HEK293 (cell line): ENCODE data around the gene AVL9.

Experiments used
- CTCF ChIA-PET: fragments of 350-600 bp; formaldehyde crosslinking; extraction: SDS; loops from one replicate; lab custom pipeline; 2021; ENCODE audit warnings: antibody characterized with exemption; lab: Yijun Ruan, JAX
- POLR2A ChIA-PET: fragments of 300-600 bp; formaldehyde crosslinking; extraction: SDS; loops from one replicate; lab custom pipeline; 2020; ENCODE audit warnings: antibody characterized with exemption, inconsistent platforms; lab: Yijun Ruan, JAX
- H3K27ac ChIP-seq: fragments of 200-500 bp; sonication (Bioruptor generic); 2 replicates; pipeline ENCODE4 v1.5.1; 2014; ENCODE audit warnings: low read depth, low read length, control low read depth, inconsistent platforms; ENCODE audit errors: extremely low read depth
- H3K36me3 ChIP-seq, 2 experiments: fragments of 200-500 bp in 1 of 2; sonication (Bioruptor generic) in 1 of 2; 1 replicate in 1 of 2; 2 replicates in 1 of 2; pipeline ENCODE4 v1.5.1; 2014 to 2017; ENCODE audit warnings: inconsistent platforms in 2 of 2, low read length in 2 of 2; ENCODE audit not compliant: control insufficient read depth in 2 of 2, insufficient read depth in 1 of 2
- H3K4me1 ChIP-seq: fragments of 200-500 bp; sonication (Bioruptor generic); 2 replicates; pipeline ENCODE4 v1.5.1; 2014; ENCODE audit warnings: mild to moderate bottlenecking, low read length, inconsistent platforms; ENCODE audit not compliant: control insufficient read depth, insufficient read depth
- H3K4me3 ChIP-seq: 2 replicates; pipeline ENCODE4 v1.5.1; 2011; ENCODE audit warnings: low read depth, mild to moderate bottlenecking, control low read depth, low read length, moderate library complexity
- H3K9me3 ChIP-seq: fragments of 200-500 bp; sonication (Bioruptor generic); 2 replicates; pipeline ENCODE4 v1.5.1; 2014; ENCODE audit warnings: low read depth, low read length, inconsistent platforms; ENCODE audit not compliant: control insufficient read depth, insufficient read depth
- BCL11A ChIP-seq: fragments of 450-650 bp; formaldehyde crosslinking; IDR thresholded peaks from 2 replicates; pipeline ENCODE4 v1.5.1; 2016; ENCODE audit warnings: low read depth, missing biosample characterization, missing genetic modification characterization
- KLF10 ChIP-seq: fragments of 450-650 bp; IDR thresholded peaks from 2 replicates; pipeline ENCODE4 v1.5.1; 2018; ENCODE audit warnings: missing biosample characterization, mild to moderate bottlenecking, missing genetic modification characterization
- KLF7 ChIP-seq: fragments of 450-650 bp; formaldehyde crosslinking; IDR thresholded peaks from 2 replicates; pipeline ENCODE4 v1.5.1; 2016; ENCODE audit warnings: missing biosample characterization, missing genetic modification characterization, borderline replicate concordance
- OVOL3 ChIP-seq: fragments of 450-650 bp; formaldehyde crosslinking; IDR thresholded peaks from 2 replicates; pipeline ENCODE4 v1.5.1; 2016; ENCODE audit warnings: missing biosample characterization, missing genetic modification characterization
- SCRT2 ChIP-seq: fragments of 450-650 bp; formaldehyde crosslinking; IDR thresholded peaks from 2 replicates; pipeline ENCODE4 v1.5.1; 2016; ENCODE audit warnings: missing biosample characterization, missing genetic modification characterization
- SP7 ChIP-seq: fragments of 450-650 bp; formaldehyde crosslinking; IDR thresholded peaks from 2 replicates; pipeline ENCODE4 v1.5.1; 2016; ENCODE audit warnings: missing biosample characterization, missing genetic modification characterization
- ZNF248 ChIP-seq: fragments of 450-650 bp; formaldehyde crosslinking; IDR thresholded peaks from 2 replicates; pipeline ENCODE4 v1.5.1; 2017; ENCODE audit warnings: missing biosample characterization, missing genetic modification characterization
- ZNF302 ChIP-seq: fragments of 450-650 bp; formaldehyde crosslinking; IDR thresholded peaks from 2 replicates; pipeline ENCODE4 v1.5.1; 2016; ENCODE audit warnings: missing biosample characterization, missing genetic modification characterization, low read depth
- ZNF350 ChIP-seq: fragments of 450-650 bp; formaldehyde crosslinking; IDR thresholded peaks from 2 replicates; pipeline ENCODE4 v1.5.0; 2017; ENCODE audit warnings: missing biosample characterization, mild to moderate bottlenecking, missing genetic modification characterization
- ZNF366 ChIP-seq: fragments of 450-650 bp; formaldehyde crosslinking; conservative IDR thresholded peaks from 2 replicates; pipeline ENCODE4 v1.5.1; 2016; ENCODE audit warnings: missing biosample characterization, missing genetic modification characterization
- ZNF394 ChIP-seq: fragments of 450-650 bp; formaldehyde crosslinking; IDR thresholded peaks from 2 replicates; pipeline ENCODE4 v1.5.1; 2016; ENCODE audit warnings: missing biosample characterization, missing genetic modification characterization, mild to moderate bottlenecking, moderate library complexity, borderline replicate concordance
- ZNF530 ChIP-seq: fragments of 450-650 bp; formaldehyde crosslinking; IDR thresholded peaks from 2 replicates; pipeline ENCODE4 v1.5.1; 2016; ENCODE audit warnings: low read depth, missing biosample characterization, missing genetic modification characterization
- ZNF654 ChIP-seq: fragments of 450-650 bp; formaldehyde crosslinking; IDR thresholded peaks from 2 replicates; pipeline ENCODE4 v1.5.1; 2016; ENCODE audit warnings: low read depth, missing biosample characterization, missing genetic modification characterization
- ZSCAN30 ChIP-seq: fragments of 450-650 bp; IDR thresholded peaks from 2 replicates; pipeline ENCODE4 v1.5.1; 2018; ENCODE audit warnings: missing biosample characterization, mild to moderate bottlenecking, missing genetic modification characterization, moderate library complexity
- TF ChIP-seq, protein P1 (sequence below): fragments of 450-650 bp; formaldehyde crosslinking; IDR thresholded peaks from 2 replicates; pipeline ENCODE4 v1.5.1; 2017; ENCODE audit warnings: missing biosample characterization, missing genetic modification characterization
- TF ChIP-seq, protein P2 (sequence below): fragments of 450-650 bp; formaldehyde crosslinking; IDR thresholded peaks from 2 replicates; pipeline ENCODE4 v1.5.1; 2016; ENCODE audit warnings: missing biosample characterization, missing genetic modification characterization
- TF ChIP-seq, protein P3 (sequence below): fragments of 450-650 bp; formaldehyde crosslinking; IDR thresholded peaks from 2 replicates; pipeline ENCODE4 v1.5.1; 2017; ENCODE audit warnings: missing biosample characterization, missing genetic modification characterization
- TF ChIP-seq, protein P4 (sequence below): fragments of 450-650 bp; formaldehyde crosslinking; IDR thresholded peaks from 2 replicates; pipeline ENCODE4 v1.5.1; 2016; ENCODE audit warnings: missing biosample characterization, missing genetic modification characterization

Gene AVL9

DNA sequence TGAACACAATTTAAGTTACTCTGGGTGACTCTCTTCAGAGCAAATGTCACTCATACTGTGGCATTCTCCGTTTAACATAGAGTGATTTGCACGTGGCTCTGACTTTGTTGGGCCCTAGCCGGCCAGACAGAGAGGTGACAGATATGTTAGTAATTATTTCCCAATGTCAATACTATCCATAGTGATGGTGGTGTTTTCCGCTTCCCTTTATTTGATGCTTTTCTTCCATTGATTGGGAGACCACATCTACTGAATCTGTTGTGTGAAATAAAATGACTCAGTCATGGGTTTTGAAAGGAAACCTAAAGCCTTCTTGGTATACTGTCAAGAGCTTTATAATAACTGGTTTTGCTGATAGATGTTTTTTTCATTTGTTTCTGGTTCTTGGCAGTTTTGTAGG is 7.4 kb downstream of the AVL9 start:
- Histone ChIP-seq H3K4me3 (no peak overlapping the region), H3K4me1 (0 out of 2 replicates have a peak, but pooled peaks cover 3% of the 10 kb centered on the region), H3K36me3 (no peaks in the 10 kb centered on the region; a peak in 1 of 3 replicates), H3K9me3 (no peaks in the 10 kb centered on the region), H3K27ac (no peak overlapping the region)
- ChIA-PET CTCF (no interaction called here), POLR2A (no interaction called here)
- TF ChIP-seq ZNF654 (tag by site-specific recombination) (no peak), SCRT2 (no peak), ZNF248 (tag by site-specific recombination) (no peak), ZNF366 (tag by site-specific recombination) (no peak), KLF7 (tag by site-specific recombination) (no peak), ZSCAN30 (tag by site-specific recombination) (no peak), ZNF302 (tag by site-specific recombination) (no peak), ZNF350 (tag by site-specific recombination) (no peak), BCL11A (no peak), OVOL3 (no peak)
- TF ChIP-seq, protein P1, sequence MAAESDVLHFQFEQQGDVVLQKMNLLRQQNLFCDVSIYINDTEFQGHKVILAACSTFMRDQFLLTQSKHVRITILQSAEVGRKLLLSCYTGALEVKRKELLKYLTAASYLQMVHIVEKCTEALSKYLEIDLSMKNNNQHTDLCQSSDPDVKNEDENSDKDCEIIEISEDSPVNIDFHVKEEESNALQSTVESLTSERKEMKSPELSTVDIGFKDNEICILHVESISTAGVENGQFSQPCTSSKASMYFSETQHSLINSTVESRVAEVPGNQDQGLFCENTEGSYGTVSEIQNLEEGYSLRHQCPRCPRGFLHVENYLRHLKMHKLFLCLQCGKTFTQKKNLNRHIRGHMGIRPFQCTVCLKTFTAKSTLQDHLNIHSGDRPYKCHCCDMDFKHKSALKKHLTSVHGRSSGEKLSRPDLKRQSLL (tag by site-specific recombination) = no peak
- TF ChIP-seq, protein P2, sequence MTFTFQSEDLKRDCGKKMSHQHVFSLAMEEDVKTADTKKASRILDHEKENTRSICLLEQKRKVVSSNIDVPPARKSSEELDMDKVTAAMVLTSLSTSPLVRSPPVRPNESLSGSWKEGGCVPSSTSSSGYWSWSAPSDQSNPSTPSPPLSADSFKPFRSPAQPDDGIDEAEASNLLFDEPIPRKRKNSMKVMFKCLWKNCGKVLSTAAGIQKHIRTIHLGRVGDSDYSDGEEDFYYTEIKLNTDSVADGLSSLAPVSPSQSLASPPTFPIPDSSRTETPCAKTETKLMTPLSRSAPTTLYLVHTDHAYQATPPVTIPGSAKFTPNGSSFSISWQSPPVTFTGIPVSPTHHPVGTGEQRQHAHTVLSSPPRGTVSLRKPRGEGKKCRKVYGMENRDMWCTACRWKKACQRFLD = no peak

DNA sequence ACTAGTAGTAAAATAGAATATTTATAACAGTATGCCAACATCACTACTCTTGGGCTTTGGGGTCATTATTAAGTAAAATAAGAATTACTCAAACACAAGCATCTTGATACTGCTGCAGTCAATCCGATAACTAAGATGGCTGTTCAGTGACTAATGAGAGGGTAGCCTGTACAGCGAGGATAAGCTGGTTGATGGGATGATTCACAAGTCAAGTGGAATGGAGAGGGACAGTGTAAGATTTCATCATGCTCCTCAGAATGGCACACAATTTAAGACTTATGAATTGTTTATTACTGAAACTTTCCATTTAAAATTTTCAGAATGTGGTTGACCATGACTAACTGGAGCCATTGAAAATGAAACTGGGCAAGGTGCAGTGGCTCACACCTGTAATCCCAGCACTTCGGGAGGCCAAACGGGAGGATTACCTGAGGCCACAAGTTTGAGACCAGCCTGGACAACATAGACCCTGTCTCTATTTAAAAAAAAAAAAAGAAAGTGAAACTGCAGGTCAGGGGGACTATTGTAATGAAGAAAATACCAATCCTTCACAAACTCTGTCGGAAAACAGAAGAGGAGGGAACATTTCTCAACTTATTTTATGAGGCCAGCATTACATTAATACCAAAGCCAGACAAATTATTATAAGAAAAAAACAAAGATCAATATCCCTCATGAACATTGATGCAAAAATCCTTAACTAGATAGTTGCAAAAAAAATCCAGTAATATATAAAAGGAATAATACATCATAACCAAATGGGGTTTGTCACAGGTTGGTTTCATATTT is 11.2 kb downstream of the AVL9 start:
- ChIA-PET POLR2A (interaction anchor here (3.2 kb wide), 1 partner anchor 11 kb away, joined by 12 read pairs; the partner anchor contains the start of gene AVL9), CTCF (interaction anchor here (0.6 kb wide), 1 partner anchor 631 kb away, joined by 3 read pairs; no protein-coding TSS in a partner anchor)
- Histone ChIP-seq H3K9me3 (no peaks in the 10 kb centered on the region), H3K4me1 (no peaks in the 10 kb centered on the region), H3K4me3 (no peak overlapping the region), H3K27ac (no peak overlapping the region), H3K36me3 (no peaks in the 10 kb centered on the region; a peak in 1 of 3 replicates)
- TF ChIP-seq KLF10 (tag by site-specific recombination) (no peak), SP7 (0 out of 2 replicates have a peak, but pooled peaks have one; percentile 15), ZNF394 (tag by site-specific recombination) (peak; percentile 56), ZNF530 (tag by site-specific recombination) (peak; percentile 72; the same call in 1 of the 2 replicates)
- TF ChIP-seq, protein P3, sequence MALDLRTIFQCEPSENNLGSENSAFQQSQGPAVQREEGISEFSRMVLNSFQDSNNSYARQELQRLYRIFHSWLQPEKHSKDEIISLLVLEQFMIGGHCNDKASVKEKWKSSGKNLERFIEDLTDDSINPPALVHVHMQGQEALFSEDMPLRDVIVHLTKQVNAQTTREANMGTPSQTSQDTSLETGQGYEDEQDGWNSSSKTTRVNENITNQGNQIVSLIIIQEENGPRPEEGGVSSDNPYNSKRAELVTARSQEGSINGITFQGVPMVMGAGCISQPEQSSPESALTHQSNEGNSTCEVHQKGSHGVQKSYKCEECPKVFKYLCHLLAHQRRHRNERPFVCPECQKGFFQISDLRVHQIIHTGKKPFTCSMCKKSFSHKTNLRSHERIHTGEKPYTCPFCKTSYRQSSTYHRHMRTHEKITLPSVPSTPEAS = 0 out of 2 replicates have a peak, but pooled peaks have one; percentile 26
- TF ChIP-seq, protein P4, sequence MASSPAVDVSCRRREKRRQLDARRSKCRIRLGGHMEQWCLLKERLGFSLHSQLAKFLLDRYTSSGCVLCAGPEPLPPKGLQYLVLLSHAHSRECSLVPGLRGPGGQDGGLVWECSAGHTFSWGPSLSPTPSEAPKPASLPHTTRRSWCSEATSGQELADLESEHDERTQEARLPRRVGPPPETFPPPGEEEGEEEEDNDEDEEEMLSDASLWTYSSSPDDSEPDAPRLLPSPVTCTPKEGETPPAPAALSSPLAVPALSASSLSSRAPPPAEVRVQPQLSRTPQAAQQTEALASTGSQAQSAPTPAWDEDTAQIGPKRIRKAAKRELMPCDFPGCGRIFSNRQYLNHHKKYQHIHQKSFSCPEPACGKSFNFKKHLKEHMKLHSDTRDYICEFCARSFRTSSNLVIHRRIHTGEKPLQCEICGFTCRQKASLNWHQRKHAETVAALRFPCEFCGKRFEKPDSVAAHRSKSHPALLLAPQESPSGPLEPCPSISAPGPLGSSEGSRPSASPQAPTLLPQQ (tag by site-specific recombination) = no peak
